Measurements from ENCODE around the gene PROB1. TPM values are rescaled to one million over a fixed set of nuclear protein-coding genes. Genes with fewer than 3 reads are reported as not detected.
A peak's percentile ranks its signal among the peaks of the same experiment; 100 is the strongest.

Gene PROB1
- total and polyA plus RNA-seq, 2 of the 13 experiments (the other 11 are each of a cell fraction or from before 2014, with no cell fraction given): 0.69 to 1.1 TPM

DNA sequence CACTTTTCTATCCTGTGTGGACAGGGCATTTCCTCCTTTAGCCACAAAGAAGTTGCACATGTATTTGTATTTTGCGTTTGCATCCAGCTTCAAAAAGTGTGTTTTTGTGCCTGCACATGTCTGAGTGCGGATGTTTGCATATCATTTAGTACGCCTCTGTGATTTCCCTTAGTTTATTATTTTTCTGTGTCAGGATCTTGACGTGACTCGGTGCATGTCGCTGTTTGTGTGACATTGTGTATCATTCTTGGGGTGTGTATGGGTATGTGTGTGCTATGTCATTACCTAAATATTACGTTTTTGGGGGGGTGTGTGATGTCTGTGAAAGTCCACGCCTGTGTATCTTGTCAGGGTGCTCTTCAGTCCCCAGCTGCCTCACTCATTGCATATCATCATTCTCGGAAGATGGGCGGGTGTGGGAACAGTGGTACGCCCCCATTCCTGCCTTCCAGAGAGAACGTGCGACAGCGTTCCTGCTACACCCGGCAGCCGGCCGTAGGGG, 53.7 kb downstream of the PROB1 start (continued):
- TF ChIP-seq ZBED4 (CRISPR knock-in tag; IDR thresholded peaks at IDR 0.05; ENCODE audit: borderline replicate concordance) (no peak), ZNF782 (CRISPR knock-in tag; IDR thresholded peaks at IDR 0.05; ENCODE audit: borderline replicate concordance) (no peak), ZNF619 (CRISPR knock-in tag; IDR thresholded peaks at IDR 0.05) (0 out of 2 replicates have a peak, but pooled peaks have one; percentile 19), ZNF547 (CRISPR knock-in tag; IDR thresholded peaks at IDR 0.05) (no peak), KAT7 (CRISPR knock-in tag; IDR thresholded peaks at IDR 0.05; ENCODE audit: borderline replicate concordance) (no peak; the same call in 1 of the 2 replicates), KDM2A (CRISPR knock-in tag; IDR thresholded peaks at IDR 0.05; ENCODE audit: borderline replicate concordance, low read depth) (no peak), HDAC1 (CRISPR knock-in tag; IDR thresholded peaks at IDR 0.05) (no peak), JUND (CRISPR knock-in tag; IDR thresholded peaks at IDR 0.05) (no peak), MAFK (conservative IDR thresholded peaks at IDR 0.05 in 1 of 2, IDR thresholded peaks at IDR 0.05 in 1 of 2; ENCODE audit: low read length in 2 of 2) (no peak), TBX3 (IDR thresholded peaks at IDR 0.05; ENCODE audit: borderline replicate concordance) (no peak), HOXD1 (CRISPR knock-in tag; IDR thresholded peaks at IDR 0.05) (no peak), PCBP2 (optimal IDR thresholded peaks at IDR 0.05; ENCODE audit: low read depth, low read length, poor library complexity, severe bottlenecking) (no peak), ZNF879 (CRISPR knock-in tag; IDR thresholded peaks at IDR 0.05) (0 out of 2 replicates have a peak, but pooled peaks have one; percentile 42), MIXL1 (CRISPR knock-in tag; IDR thresholded peaks at IDR 0.05) (no peak), ZBTB8A (CRISPR knock-in tag; IDR thresholded peaks at IDR 0.05; ENCODE audit: borderline replicate concordance, low read depth) (no peak), ZNF556 (CRISPR knock-in tag; IDR thresholded peaks at IDR 0.05; ENCODE audit: borderline replicate concordance) (no peak)
- TF ChIP-seq, protein P1, sequence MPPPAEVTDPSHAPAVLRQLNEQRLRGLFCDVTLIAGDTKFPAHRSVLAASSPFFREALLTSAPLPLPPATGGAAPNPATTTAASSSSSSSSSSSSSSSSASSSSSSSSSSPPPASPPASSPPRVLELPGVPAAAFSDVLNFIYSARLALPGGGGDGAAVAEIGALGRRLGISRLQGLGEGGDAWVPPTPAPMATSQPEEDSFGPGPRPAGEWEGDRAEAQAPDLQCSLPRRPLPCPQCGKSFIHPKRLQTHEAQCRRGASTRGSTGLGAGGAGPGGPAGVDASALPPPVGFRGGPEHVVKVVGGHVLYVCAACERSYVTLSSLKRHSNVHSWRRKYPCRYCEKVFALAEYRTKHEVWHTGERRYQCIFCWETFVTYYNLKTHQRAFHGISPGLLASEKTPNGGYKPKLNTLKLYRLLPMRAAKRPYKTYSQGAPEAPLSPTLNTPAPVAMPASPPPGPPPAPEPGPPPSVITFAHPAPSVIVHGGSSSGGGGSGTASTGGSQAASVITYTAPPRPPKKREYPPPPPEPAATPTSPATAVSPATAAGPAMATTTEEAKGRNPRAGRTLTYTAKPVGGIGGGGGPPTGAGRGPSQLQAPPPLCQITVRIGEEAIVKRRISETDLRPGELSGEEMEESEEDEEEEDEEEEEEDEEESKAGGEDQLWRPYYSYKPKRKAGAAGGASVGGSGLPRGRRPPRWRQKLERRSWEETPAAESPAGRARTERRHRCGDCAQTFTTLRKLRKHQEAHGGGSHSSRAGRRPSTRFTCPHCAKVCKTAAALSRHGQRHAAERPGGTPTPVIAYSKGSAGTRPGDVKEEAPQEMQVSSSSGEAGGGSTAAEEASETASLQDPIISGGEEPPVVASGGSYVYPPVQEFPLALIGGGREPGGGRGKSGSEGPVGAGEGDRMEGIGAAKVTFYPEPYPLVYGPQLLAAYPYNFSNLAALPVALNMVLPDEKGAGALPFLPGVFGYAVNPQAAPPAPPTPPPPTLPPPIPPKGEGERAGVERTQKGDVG (CRISPR knock-in tag; IDR thresholded peaks at IDR 0.05; ENCODE audit: borderline replicate concordance): no peak
- TF ChIP-seq, protein P2, sequence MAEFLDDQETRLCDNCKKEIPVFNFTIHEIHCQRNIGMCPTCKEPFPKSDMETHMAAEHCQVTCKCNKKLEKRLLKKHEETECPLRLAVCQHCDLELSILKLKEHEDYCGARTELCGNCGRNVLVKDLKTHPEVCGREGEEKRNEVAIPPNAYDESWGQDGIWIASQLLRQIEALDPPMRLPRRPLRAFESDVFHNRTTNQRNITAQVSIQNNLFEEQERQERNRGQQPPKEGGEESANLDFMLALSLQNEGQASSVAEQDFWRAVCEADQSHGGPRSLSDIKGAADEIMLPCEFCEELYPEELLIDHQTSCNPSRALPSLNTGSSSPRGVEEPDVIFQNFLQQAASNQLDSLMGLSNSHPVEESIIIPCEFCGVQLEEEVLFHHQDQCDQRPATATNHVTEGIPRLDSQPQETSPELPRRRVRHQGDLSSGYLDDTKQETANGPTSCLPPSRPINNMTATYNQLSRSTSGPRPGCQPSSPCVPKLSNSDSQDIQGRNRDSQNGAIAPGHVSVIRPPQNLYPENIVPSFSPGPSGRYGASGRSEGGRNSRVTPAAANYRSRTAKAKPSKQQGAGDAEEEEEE (CRISPR knock-in tag; IDR thresholded peaks at IDR 0.05; ENCODE audit: borderline replicate concordance): no peak
- TF ChIP-seq, protein P3, sequence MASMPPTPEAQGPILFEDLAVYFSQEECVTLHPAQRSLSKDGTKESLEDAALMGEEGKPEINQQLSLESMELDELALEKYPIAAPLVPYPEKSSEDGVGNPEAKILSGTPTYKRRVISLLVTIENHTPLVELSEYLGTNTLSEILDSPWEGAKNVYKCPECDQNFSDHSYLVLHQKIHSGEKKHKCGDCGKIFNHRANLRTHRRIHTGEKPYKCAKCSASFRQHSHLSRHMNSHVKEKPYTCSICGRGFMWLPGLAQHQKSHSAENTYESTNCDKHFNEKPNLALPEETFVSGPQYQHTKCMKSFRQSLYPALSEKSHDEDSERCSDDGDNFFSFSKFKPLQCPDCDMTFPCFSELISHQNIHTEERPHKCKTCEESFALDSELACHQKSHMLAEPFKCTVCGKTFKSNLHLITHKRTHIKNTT (CRISPR knock-in tag; IDR thresholded peaks at IDR 0.05): no peak
